SK-N-SH (cell line): Measurements from ENCODE around the gene TMIE.

ENCODE experiments used
- CTCF ChIP-seq: fragments of 200-600 bp; sonication (generic); IDR thresholded peaks from 2 replicates; pipeline ENCODE4 v1.6.1; 2017; ENCODE audit warnings: antibody characterized with exemption, mild to moderate bottlenecking, moderate library complexity
- EP300 ChIP-seq, 2 experiments: IDR thresholded peaks; 2 replicates each; pipeline versions ENCODE4 v1.4.0 to v1.6.1; 2012; ENCODE audit warnings: borderline replicate concordance in 1 of 2, low read depth in 1 of 2, low read length in 1 of 2
- IRF3 ChIP-seq: fragments of 150-350 bp; IDR thresholded peaks from 2 replicates; pipeline ENCODE4 v1.6.1; 2016; ENCODE audit warnings: mild to moderate bottlenecking, low read depth, low read length
- MXI1 ChIP-seq: IDR thresholded peaks from 2 replicates; pipeline ENCODE4 v1.6.1; 2012; ENCODE audit warnings: mild to moderate bottlenecking, low read depth, low read length, improper control_type of control experiment
- POLR2AphosphoS5 ChIP-seq: IDR thresholded peaks from 2 replicates; pipeline ENCODE4 v1.6.1; 2012; ENCODE audit warnings: low read depth, low read length
- REST ChIP-seq: IDR thresholded peaks from 2 replicates; pipeline ENCODE4 v1.6.1; 2012; ENCODE audit warnings: mild to moderate bottlenecking, low read depth, low read length, moderate library complexity
- SMC3 ChIP-seq: IDR thresholded peaks from 2 replicates; pipeline ENCODE4 v1.6.1; 2012; ENCODE audit warnings: low read depth, low read length, improper control_type of control experiment
- TEAD4 ChIP-seq: IDR thresholded peaks from 2 replicates; pipeline ENCODE4 v1.4.0; 2012; ENCODE audit warnings: mild to moderate bottlenecking, borderline replicate concordance; ENCODE audit not compliant: insufficient read depth
- USF2 ChIP-seq: fragments of 150-350 bp; IDR thresholded peaks from 2 replicates; pipeline ENCODE4 v1.6.1; 2017; ENCODE audit warnings: antibody characterized with exemption, low read length, low read depth, borderline replicate concordance
- YY1 ChIP-seq: IDR thresholded peaks from 2 replicates; pipeline ENCODE4 v1.4.0; 2012; ENCODE audit warnings: low read depth, mild to moderate bottlenecking

- TF ChIP-seq CTCF (no peak), REST (no peak), TEAD4 (no peak), SMC3 (no peak), IRF3 (no peak), EP300 (IDR thresholded peaks at IDR 0.05; ENCODE audit: borderline replicate concordance in 1 of 2, low read depth in 1 of 2, low read length in 1 of 2) (no peak), MXI1 (no peak), YY1 (no peak), USF2 (no peak), POLR2AphosphoS5 (no peak)
Observed at GRCh38 chr3:46713898-46714552, 12.8 kb downstream of the TMIE start.
